ENCODE measurements around the gene SNTG2. TPM values are rescaled to one million over a fixed set of nuclear protein-coding genes. Genes with fewer than 3 reads are reported as not detected.

The SNTG2 gene
- total and polyA plus RNA-seq, 10 of the 15 experiments (the other 5 are each of a cell fraction or from before 2014, with no cell fraction given), result not detected

DNA sequence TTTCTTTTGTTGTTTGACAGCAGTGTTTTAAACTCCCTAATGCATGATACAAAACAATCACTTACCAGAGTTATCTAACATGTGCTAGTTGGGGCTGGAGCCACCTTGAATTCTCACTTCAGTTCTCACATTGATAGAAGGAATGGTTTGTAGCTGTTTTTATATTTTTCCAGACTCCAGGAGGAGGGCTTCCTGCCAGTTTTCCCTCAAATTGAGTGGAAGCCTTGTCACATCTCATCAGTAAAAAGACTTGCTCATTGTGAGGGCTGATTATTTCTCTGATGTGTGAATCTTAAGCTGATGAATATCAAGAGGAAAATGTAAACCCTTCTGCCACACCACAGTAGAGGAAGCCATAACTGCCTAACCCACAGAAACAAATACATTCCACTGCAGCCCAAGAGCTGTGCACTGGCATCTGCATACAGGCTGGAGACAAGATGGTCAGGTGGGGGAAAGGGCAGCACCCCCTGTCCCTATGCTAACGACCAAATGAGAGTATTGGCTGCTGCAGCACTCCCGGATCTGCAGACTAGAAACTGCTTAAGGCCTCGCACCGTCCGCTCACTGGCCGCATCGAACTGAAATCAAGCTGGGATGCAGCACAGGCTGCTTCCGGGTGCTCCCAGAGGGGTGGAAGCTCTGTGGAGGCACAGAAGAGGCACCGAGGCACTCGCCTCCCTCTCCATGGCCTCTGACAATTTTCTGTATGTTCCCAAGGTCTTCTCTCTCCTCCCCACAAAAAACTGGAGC, 388.9 kb downstream of the SNTG2 start:
- ATAC-seq (no peak), FAIRE-seq (no peak), DNase-seq (ENCODE audit: low read depth, low spot score) (no peak)
- in situ Hi-C loops (cut with MboI), result no loop called here
- ChIA-PET CTCF (no interaction called here), SMC1A (ENCODE audit: uncharacterized antibody, unreplicated experiment) (no interaction called here), RAD21 (ENCODE audit: unreplicated experiment) (no interaction called here), POLR2A (no interaction called here)
- TF ChIP-seq CHD2 (IDR thresholded peaks at IDR 0.05; ENCODE audit: borderline replicate concordance, low read depth, low read length) (no peak), GATAD2B (conservative IDR thresholded peaks at IDR 0.05; ENCODE audit: low read depth) (no peak), ASH2L (IDR thresholded peaks at IDR 0.05; ENCODE audit: borderline replicate concordance, low read depth) (no peak), PAX5 (IDR thresholded peaks at IDR 0.05; ENCODE audit: borderline replicate concordance, low read depth, low read length) (no peak), SIX5 (IDR thresholded peaks at IDR 0.05; ENCODE audit: low read depth, low read length, severe bottlenecking) (no peak), ZBTB4 (CRISPR knock-in tag; IDR thresholded peaks at IDR 0.05) (no peak)
- TF ChIP-seq, protein P1, sequence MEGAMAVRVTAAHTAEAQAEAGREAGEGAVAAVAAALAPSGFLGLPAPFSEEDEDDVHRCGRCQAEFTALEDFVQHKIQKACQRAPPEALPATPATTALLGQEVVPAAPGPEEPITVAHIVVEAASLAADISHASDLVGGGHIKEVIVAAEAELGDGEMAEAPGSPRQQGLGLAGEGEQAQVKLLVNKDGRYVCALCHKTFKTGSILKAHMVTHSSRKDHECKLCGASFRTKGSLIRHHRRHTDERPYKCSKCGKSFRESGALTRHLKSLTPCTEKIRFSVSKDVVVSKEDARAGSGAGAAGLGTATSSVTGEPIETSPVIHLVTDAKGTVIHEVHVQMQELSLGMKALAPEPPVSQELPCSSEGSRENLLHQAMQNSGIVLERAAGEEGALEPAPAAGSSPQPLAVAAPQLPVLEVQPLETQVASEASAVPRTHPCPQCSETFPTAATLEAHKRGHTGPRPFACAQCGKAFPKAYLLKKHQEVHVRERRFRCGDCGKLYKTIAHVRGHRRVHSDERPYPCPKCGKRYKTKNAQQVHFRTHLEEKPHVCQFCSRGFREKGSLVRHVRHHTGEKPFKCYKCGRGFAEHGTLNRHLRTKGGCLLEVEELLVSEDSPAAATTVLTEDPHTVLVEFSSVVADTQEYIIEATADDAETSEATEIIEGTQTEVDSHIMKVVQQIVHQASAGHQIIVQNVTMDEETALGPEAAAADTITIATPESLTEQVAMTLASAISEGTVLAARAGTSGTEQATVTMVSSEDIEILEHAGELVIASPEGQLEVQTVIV (IDR thresholded peaks at IDR 0.05; ENCODE audit: borderline replicate concordance, partially characterized antibody), result no peak
- H4K20me1 ChIP-seq (ENCODE audit: control insufficient read depth, insufficient read depth), result no peaks in the 10 kb centered on the region
- intact Hi-C loops (cut with micrococcal nuclease; ENCODE audit: unreplicated experiment), result no loop called here
- no peaks in the 10 kb centered on the region for H3K9me3 ChIP-seq (replicated peaks; ENCODE audit: control insufficient read depth, insufficient read depth, low read length)
- H3K4me3 ChIP-seq, result no peak overlapping the region
- no peak overlapping the region for H3K4me2 ChIP-seq (ENCODE audit: control insufficient read depth, insufficient read depth)
- no peak overlapping the region for H3K9ac ChIP-seq (ENCODE audit: control insufficient read depth, insufficient read depth, low read length)
- no peaks in the 10 kb centered on the region for H3K79me2 ChIP-seq (ENCODE audit: control insufficient read depth, insufficient read depth, low read length)
- H3K36me3 ChIP-seq (ENCODE audit: control insufficient read depth in 2 of 2, insufficient read depth in 2 of 2, low read length in 1 of 2), result no peaks in the 10 kb centered on the region
- no peaks in the 10 kb centered on the region for H3K4me1 ChIP-seq (ENCODE audit: control insufficient read depth, insufficient read depth, low read length)
- no peaks in the 10 kb centered on the region for H3K27me3 ChIP-seq (replicated peaks in 1 of 2; ENCODE audit: control insufficient read depth in 2 of 2, insufficient read depth in 2 of 2, low read length in 1 of 2)
- WGBS (ENCODE audit: insufficient coverage, insufficient replicate concordance, low lambda C conversion rate, missing lambda C conversion rate), result 26% methylated on average over 10 of the region's 10 CpGs
- H3K27ac ChIP-seq (ENCODE audit: control insufficient read depth, insufficient read depth), result no peak overlapping the region
- H2AFZ ChIP-seq (ENCODE audit: control insufficient read depth, low read depth, low read length), result no peak overlapping the region
- BruUV-seq (replicated peaks), result no TSS peak
